ENCODE data around the gene TNFAIP8L2. TPM values are rescaled to one million over a fixed set of nuclear protein-coding genes. Genes with fewer than 3 reads are reported as not detected.

The TNFAIP8L2 gene
- total RNA-seq, 6 experiments from 2014 or later: not detected

- no peaks in the 10 kb centered on the region for H3K27me3 Mint-ChIP-seq (ENCODE audit: insufficient read depth)
- H3K4me1 Mint-ChIP-seq (ENCODE audit: low read depth): no peaks in the 10 kb centered on the region; the same call in 1 of the 2 replicates
- no peak for TF ChIP-seq CTCF (IDR thresholded peaks at IDR 0.05)
- no peak overlapping the region for H3K27ac Mint-ChIP-seq
- no peak for DNase-seq
- H3K9me3 Mint-ChIP-seq: no peaks in the 10 kb centered on the region
- no peak overlapping the region for H3K4me3 Mint-ChIP-seq
- H3K36me3 Mint-ChIP-seq (ENCODE audit: low read depth): no peaks in the 10 kb centered on the region
Measured at GRCh38 chr1:151158751-151159251, 2.4 kb downstream of the TNFAIP8L2 start.

GRCh38 chr1:151159373-151159772, 2.9 kb downstream of the TNFAIP8L2 start:
- Mint-ChIP-seq H3K4me3 (no peak overlapping the region), H3K9me3 (no peaks in the 10 kb centered on the region), H3K36me3 (ENCODE audit: low read depth) (no peaks in the 10 kb centered on the region), H3K27ac (no peak overlapping the region), H3K4me1 (ENCODE audit: low read depth) (peaks cover 5% of the 10 kb centered on the region), H3K27me3 (ENCODE audit: insufficient read depth) (no peaks in the 10 kb centered on the region)
- TF ChIP-seq CTCF (IDR thresholded peaks at IDR 0.05): no peak
- no peak for DNase-seq

GRCh38 chr1:151164732-151165280, 8.4 kb downstream of the TNFAIP8L2 start:
- Mint-ChIP-seq H3K9me3 (no peaks in the 10 kb centered on the region), H3K27me3 (ENCODE audit: insufficient read depth) (peaks cover 3% of the 10 kb centered on the region), H3K4me3 (peak overlapping the region; percentile 100), H3K36me3 (ENCODE audit: low read depth) (peaks cover 18% of the 10 kb centered on the region), H3K4me1 (ENCODE audit: low read depth) (peaks cover 24% of the 10 kb centered on the region), H3K27ac (peak overlapping the region; percentile 98)
- TF ChIP-seq CTCF (IDR thresholded peaks at IDR 0.05): no peak
- DNase-seq: no peak

- peaks cover 18% of the 10 kb centered on the region for H3K36me3 Mint-ChIP-seq (ENCODE audit: low read depth)
- peaks cover 24% of the 10 kb centered on the region for H3K4me1 Mint-ChIP-seq (ENCODE audit: low read depth)
- peak overlapping the region; percentile 100 for H3K4me3 Mint-ChIP-seq
- no peak for TF ChIP-seq CTCF (IDR thresholded peaks at IDR 0.05)
- H3K27ac Mint-ChIP-seq: peak overlapping the region; percentile 98
- DNase-seq: no peak
- H3K9me3 Mint-ChIP-seq: no peaks in the 10 kb centered on the region
- H3K27me3 Mint-ChIP-seq (ENCODE audit: insufficient read depth): peaks cover 3% of the 10 kb centered on the region
Measured at GRCh38 chr1:151165281-151165737, 8.9 kb downstream of the TNFAIP8L2 start.

GRCh38 chr1:151165738-151166504, 9.5 kb downstream of the TNFAIP8L2 start, which contains the start of the genes LYSMD1 and SCNM1:
Gene LYSMD1 (minus strand): TSS chr1:151165902. CDS start chr1:151165258, 644 bp downstream.
Gene SCNM1 (plus strand): TSS chr1:151166144. CDS start chr1:151166153, 9 bp downstream.
- H3K27me3 Mint-ChIP-seq (ENCODE audit: insufficient read depth): peaks cover 3% of the 10 kb centered on the region
- peak within 1 kb of the TSS; percentile 98 for H3K27ac Mint-ChIP-seq
- peak; percentile 99 for DNase-seq
- peaks cover 24% of the 10 kb centered on the region for H3K4me1 Mint-ChIP-seq (ENCODE audit: low read depth)
- H3K4me3 Mint-ChIP-seq: peak within 1 kb of the TSS; percentile 100
- peaks cover 18% of the 10 kb centered on the region for H3K36me3 Mint-ChIP-seq (ENCODE audit: low read depth)
- H3K9me3 Mint-ChIP-seq: no peaks in the 10 kb centered on the region
- no peak; the same call in 1 of the 2 replicates for TF ChIP-seq CTCF (IDR thresholded peaks at IDR 0.05)
